HK-2 (cell line): ENCODE results near the gene ODAD2.
A peak's percentile ranks its signal among the peaks of the same experiment; 100 is the strongest.

Experiments
- DNase-seq: peaks from one replicate; pipeline ENCODE4 v3.0.0-alpha.2; 2018; ENCODE audit not compliant: unreplicated experiment

ODAD2 gene

GRCh38 chr10:27857616-27858015, 141.3 kb downstream of the ODAD2 start:
- DNase-seq = no peak

- no peak for DNase-seq
These were observed 154.7 kb downstream of the ODAD2 start for GRCh38 chr10:27844223-27844622.

DNA sequence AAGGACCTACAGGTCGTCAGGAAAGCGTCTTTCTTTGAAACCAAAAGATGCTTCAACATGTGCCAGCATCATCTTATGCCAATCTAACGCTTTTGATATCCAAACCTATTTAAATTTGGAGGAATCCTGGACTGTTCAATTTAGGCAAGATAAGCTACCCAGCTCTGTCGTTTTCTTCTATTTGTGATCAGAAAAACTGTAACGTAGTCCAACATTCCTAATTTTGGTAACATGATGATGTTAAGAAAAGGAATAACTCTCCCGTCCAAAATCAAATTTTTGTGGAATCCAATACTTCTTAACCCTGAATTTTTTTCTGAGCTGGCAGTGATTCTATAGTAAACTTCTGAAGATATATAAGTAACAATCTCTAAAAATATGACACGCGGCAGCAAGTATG, 160.0 kb downstream of the ODAD2 start:
- DNase-seq = no peak

- DNase-seq = no peak
These were observed 160.5 kb downstream of the ODAD2 start for GRCh38 chr10:27838361-27838760.

GRCh38 chr10:27834476-27834875, 164.4 kb downstream of the ODAD2 start:
- DNase-seq = no peak

DNA sequence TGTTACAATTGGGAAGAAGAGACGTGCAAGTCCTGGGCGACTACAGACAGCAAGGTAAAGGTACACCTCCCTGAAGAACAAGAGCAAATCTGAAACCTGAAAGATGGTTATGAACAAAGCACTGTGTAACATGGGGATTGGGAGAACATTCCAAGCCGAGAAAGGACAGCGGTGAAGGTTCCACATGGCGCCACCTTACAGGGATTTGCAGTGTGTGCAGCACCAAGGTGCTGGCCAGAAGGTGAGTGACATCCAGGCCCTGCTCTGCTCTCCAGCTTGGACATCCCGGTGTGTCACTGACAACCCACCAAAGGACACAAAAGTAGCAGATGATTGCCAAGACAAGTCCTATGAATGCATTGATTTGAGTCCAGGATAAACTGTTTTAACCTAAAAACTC, 165.1 kb downstream of the ODAD2 start:
- DNase-seq = no peak

DNA sequence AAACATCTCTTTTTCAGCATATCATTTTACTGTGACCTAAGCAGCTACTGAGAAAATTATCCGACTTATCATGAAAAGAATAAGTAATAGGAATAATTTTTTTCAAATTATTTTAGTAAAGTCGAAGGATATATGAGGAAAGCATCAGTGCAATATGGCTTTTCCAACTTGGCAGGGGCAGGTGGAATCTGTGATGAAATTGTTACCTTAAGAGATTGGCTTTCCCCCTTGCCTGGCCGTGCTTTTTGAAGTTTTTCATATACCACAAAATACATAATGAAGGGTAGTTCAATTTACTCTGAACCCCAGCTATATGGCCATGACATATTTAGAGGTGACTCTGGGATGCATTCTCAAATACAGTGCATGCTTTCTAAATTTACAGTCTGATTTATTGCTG, 166.1 kb downstream of the ODAD2 start:
- no peak for DNase-seq

- no peak for DNase-seq
These were observed 172.5 kb downstream of the ODAD2 start for GRCh38 chr10:27826369-27826768.

- DNase-seq = no peak
These were observed 176.6 kb downstream of the ODAD2 start for GRCh38 chr10:27822301-27822700.

DNA sequence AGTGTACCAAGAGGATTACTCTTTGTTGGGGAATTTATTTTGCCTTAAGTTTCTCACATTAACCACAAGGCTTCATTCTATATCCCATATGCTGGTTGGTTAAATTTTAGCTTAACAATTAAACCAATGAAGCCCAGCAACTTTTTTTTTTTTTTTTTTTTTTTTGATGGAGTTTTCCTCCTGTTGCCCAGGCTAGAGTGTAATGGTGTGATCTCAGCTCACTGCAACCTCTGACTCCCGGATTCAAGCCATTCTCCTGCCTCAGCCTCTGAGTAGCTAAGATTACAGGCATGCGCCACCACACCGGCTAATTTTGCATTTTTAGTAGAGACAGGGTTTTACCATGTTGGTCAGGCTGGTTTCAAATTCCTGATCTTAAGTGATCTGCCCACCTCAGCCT, 178.2 kb downstream of the ODAD2 start:
- no peak for DNase-seq

- no peak for DNase-seq
These were observed 178.9 kb downstream of the ODAD2 start for GRCh38 chr10:27819781-27820531.

GRCh38 chr10:27816320-27816719, 182.6 kb downstream of the ODAD2 start:
- no peak for DNase-seq

DNA sequence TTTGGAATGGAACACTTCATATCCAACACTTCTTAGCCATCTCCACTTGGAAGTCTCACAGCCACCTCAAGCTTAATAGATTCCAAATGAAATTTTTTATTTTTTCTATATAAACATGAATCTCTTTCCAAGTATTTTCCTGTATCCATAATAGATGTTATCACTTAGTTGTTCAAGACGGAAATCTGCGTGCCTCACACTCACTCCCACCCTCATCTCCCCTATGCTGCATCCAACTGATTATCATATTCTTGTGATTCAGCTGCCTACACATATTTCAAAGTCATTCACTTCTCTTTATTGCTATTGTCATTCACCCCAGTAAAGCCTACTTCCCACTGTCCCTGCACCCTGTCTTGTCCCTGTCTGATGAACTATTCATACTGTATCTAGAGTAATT, 183.0 kb downstream of the ODAD2 start:
- no peak for DNase-seq

GRCh38 chr10:27815261-27815660, 183.6 kb downstream of the ODAD2 start:
- DNase-seq = no peak

- DNase-seq = no peak
These were observed 193.7 kb downstream of the ODAD2 start for GRCh38 chr10:27805180-27805579.

- no peak for DNase-seq
These were observed 194.7 kb downstream of the ODAD2 start for GRCh38 chr10:27804136-27804535.

- no peak for DNase-seq
These were observed 197.6 kb downstream of the ODAD2 start for GRCh38 chr10:27801171-27801785.

GRCh38 chr10:27799046-27799445, 199.8 kb downstream of the ODAD2 start:
- no peak for DNase-seq

GRCh38 chr10:27794157-27794556, 204.7 kb downstream of the ODAD2 start:
- DNase-seq = no peak

GRCh38 chr10:27792216-27792615, 206.7 kb downstream of the ODAD2 start:
- DNase-seq = no peak

- no peak for DNase-seq
These were observed 214.6 kb downstream of the ODAD2 start for GRCh38 chr10:27784272-27784671.

DNA sequence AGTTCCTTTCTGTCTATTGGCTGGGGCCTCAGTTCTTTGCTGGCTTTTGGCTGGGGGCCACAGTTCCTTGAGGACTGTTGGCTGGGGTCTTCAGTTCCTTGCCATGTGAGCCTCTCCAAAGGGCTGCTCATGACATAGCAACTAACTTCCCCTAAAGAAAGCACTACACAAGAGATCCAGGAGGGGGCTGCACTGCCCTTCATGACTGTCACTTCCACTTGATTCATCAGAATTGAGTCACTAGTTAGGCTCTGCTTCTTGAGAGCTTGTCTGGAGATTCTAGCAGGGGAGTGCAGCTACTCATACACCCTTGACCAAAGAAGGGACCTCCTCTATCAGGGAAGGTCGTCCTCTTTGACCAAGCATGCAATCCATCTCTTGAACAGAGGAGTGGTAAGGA, 215.2 kb downstream of the ODAD2 start:
- peak; percentile 24 for DNase-seq

- DNase-seq = no peak
These were observed 219.3 kb downstream of the ODAD2 start for GRCh38 chr10:27779462-27780015.
